ENCODE measurements around the gene JAKMIP1. TPM values are rescaled to one million over a fixed set of nuclear protein-coding genes. Genes with fewer than 3 reads are reported as not detected.

Gene JAKMIP1
- total and polyA plus RNA-seq, 2 donors (not counting 1 experiment from before 2014, with no cell fraction given) = 0.49 to 1.0 TPM

GRCh38 chr4:6013564-6013963 lies 186.8 kb downstream of the JAKMIP1 start:
- no peak for ATAC-seq (ENCODE audit: low read depth)
- no peaks in the 10 kb centered on the region for H3K9me3 Mint-ChIP-seq (ENCODE audit: insufficient read depth)
- WGBS (ENCODE audit: insufficient coverage) = 93% methylated on average over 12 of the region's 12 CpGs
- H3K4me2 ChIP-seq (replicated peaks; ENCODE audit: low read depth, low read length, poor library complexity, severe bottlenecking) = no peak overlapping the region
- POLR2A ChIA-PET = no interaction called here
- no peak overlapping the region for H3K27ac ChIP-seq (ENCODE audit: low read length in 2 of 2)
- no peaks in the 10 kb centered on the region for H3K9me3 ChIP-seq (ENCODE audit: control extremely low read depth in 1 of 3, control insufficient read depth in 2 of 3, insufficient read depth in 1 of 3, low read length in 2 of 3)
- peaks cover 30% of the 10 kb centered on the region for H3K27me3 Mint-ChIP-seq
- H2AFZ ChIP-seq (ENCODE audit: insufficient read depth, low read depth, low read length, poor library complexity, severe bottlenecking) = no peak overlapping the region
- no peaks in the 10 kb centered on the region for H3K4me1 ChIP-seq (ENCODE audit: control insufficient read depth in 2 of 2, insufficient read depth in 2 of 2, low read length in 2 of 2)
- DNase-seq = no peak
- H3K79me2 ChIP-seq (ENCODE audit: control insufficient read depth, insufficient read depth, low read length) = no peaks in the 10 kb centered on the region
- H3K4me3 Mint-ChIP-seq = no peak overlapping the region
- TF ChIP-seq, protein P1, sequence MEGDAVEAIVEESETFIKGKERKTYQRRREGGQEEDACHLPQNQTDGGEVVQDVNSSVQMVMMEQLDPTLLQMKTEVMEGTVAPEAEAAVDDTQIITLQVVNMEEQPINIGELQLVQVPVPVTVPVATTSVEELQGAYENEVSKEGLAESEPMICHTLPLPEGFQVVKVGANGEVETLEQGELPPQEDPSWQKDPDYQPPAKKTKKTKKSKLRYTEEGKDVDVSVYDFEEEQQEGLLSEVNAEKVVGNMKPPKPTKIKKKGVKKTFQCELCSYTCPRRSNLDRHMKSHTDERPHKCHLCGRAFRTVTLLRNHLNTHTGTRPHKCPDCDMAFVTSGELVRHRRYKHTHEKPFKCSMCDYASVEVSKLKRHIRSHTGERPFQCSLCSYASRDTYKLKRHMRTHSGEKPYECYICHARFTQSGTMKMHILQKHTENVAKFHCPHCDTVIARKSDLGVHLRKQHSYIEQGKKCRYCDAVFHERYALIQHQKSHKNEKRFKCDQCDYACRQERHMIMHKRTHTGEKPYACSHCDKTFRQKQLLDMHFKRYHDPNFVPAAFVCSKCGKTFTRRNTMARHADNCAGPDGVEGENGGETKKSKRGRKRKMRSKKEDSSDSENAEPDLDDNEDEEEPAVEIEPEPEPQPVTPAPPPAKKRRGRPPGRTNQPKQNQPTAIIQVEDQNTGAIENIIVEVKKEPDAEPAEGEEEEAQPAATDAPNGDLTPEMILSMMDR (IDR thresholded peaks at IDR 0.05) = no peak
- no peak for TF ChIP-seq EZH2 (IDR thresholded peaks at IDR 0.05; ENCODE audit: borderline replicate concordance, insufficient read depth, low read depth, low read length, poor library complexity, severe bottlenecking)
- peaks cover 0 to 4% (median 0%) of the 10 kb centered on the region in 4 experiments for H3K27me3 ChIP-seq (replicated peaks in 1 of 4; ENCODE audit: control extremely low read depth in 1 of 4, control insufficient read depth in 3 of 4, insufficient read depth in 4 of 4, low read length in 3 of 4)
- no peak overlapping the region for H3K4me3 ChIP-seq (ENCODE audit: control extremely low read depth in 1 of 5, extremely low read depth in 1 of 5, insufficient read depth in 1 of 5, low read depth in 2 of 5, low read length in 4 of 5)
- H3K4me1 Mint-ChIP-seq = no peaks in the 10 kb centered on the region
- CTCF ChIA-PET = no interaction called here
- no peak overlapping the region for H3K27ac Mint-ChIP-seq
- H4K20me1 ChIP-seq (ENCODE audit: control insufficient read depth, insufficient read depth, low read length, poor library complexity, severe bottlenecking) = no peaks in the 10 kb centered on the region
- H3K9ac ChIP-seq (ENCODE audit: low read length) = no peak overlapping the region
- intact Hi-C loops (cut with micrococcal nuclease) = no loop called here
- no peaks in the 10 kb centered on the region for H3K36me3 ChIP-seq (replicated peaks in 1 of 2; ENCODE audit: control extremely low read depth in 1 of 2, control insufficient read depth in 1 of 2, extremely low read depth in 1 of 2, insufficient read depth in 2 of 2, low read length in 1 of 2)

- Mint-ChIP-seq H3K4me1 (no peaks in the 10 kb centered on the region), H3K27me3 (peaks cover 33% of the 10 kb centered on the region), H3K9me3 (ENCODE audit: insufficient read depth) (no peaks in the 10 kb centered on the region), H3K27ac (no peak overlapping the region), H3K4me3 (no peak overlapping the region)
- no peak overlapping the region for H3K4me3 ChIP-seq (ENCODE audit: control extremely low read depth in 1 of 5, extremely low read depth in 1 of 5, insufficient read depth in 1 of 5, low read depth in 2 of 5, low read length in 4 of 5)
- no peak overlapping the region for H3K9ac ChIP-seq (ENCODE audit: low read length)
- TF ChIP-seq, protein P1 (IDR thresholded peaks at IDR 0.05) = no peak
- no peak for TF ChIP-seq EZH2 (IDR thresholded peaks at IDR 0.05; ENCODE audit: borderline replicate concordance, insufficient read depth, low read depth, low read length, poor library complexity, severe bottlenecking)
- no peaks in the 10 kb centered on the region for H3K9me3 ChIP-seq (ENCODE audit: control extremely low read depth in 1 of 3, control insufficient read depth in 2 of 3, insufficient read depth in 1 of 3, low read length in 2 of 3)
- no peak for ATAC-seq (ENCODE audit: low read depth)
- H3K4me1 ChIP-seq (ENCODE audit: control insufficient read depth in 2 of 2, insufficient read depth in 2 of 2, low read length in 2 of 2) = no peaks in the 10 kb centered on the region
- H4K20me1 ChIP-seq (ENCODE audit: control insufficient read depth, insufficient read depth, low read length, poor library complexity, severe bottlenecking) = no peaks in the 10 kb centered on the region
- no peak overlapping the region for H2AFZ ChIP-seq (ENCODE audit: insufficient read depth, low read depth, low read length, poor library complexity, severe bottlenecking)
- no peaks in the 10 kb centered on the region for H3K36me3 ChIP-seq (replicated peaks in 1 of 2; ENCODE audit: control extremely low read depth in 1 of 2, control insufficient read depth in 1 of 2, extremely low read depth in 1 of 2, insufficient read depth in 2 of 2, low read length in 1 of 2)
- H3K4me2 ChIP-seq (replicated peaks; ENCODE audit: low read depth, low read length, poor library complexity, severe bottlenecking) = no peak overlapping the region
- H3K27ac ChIP-seq (ENCODE audit: low read length in 2 of 2) = no peak overlapping the region
- ChIA-PET CTCF (no interaction called here), POLR2A (no interaction called here)
- H3K27me3 ChIP-seq (replicated peaks in 1 of 4; ENCODE audit: control extremely low read depth in 1 of 4, control insufficient read depth in 3 of 4, insufficient read depth in 4 of 4, low read length in 3 of 4) = peaks cover 0 to 4% (median 0%) of the 10 kb centered on the region in 4 experiments
- intact Hi-C loops (cut with micrococcal nuclease) = no loop called here
- no peaks in the 10 kb centered on the region for H3K79me2 ChIP-seq (ENCODE audit: control insufficient read depth, insufficient read depth, low read length)
- 73% methylated on average over 3 of the region's 5 CpGs for WGBS (ENCODE audit: insufficient coverage)
- no peak for DNase-seq
These were observed 188.1 kb downstream of the JAKMIP1 start for GRCh38 chr4:6012200-6012599.
